Epithelial cell of alveolus of lung (primary cell): ENCODE results near the gene TBC1D7. TPM values are rescaled to one million over a fixed set of nuclear protein-coding genes. Genes with fewer than 3 reads are reported as not detected.

Source experiments
- total RNA-seq: library from RNA; depleted of rRNA; stranded (reverse); fragments of >200 nt; gene quantifications from 2 replicates; pipeline ENCODE4 v1.2.1, GENCODE V29; 2015

Gene TBC1D7
- total RNA-seq = 19.7 and 22.9 TPM in 2 replicates

DNA sequence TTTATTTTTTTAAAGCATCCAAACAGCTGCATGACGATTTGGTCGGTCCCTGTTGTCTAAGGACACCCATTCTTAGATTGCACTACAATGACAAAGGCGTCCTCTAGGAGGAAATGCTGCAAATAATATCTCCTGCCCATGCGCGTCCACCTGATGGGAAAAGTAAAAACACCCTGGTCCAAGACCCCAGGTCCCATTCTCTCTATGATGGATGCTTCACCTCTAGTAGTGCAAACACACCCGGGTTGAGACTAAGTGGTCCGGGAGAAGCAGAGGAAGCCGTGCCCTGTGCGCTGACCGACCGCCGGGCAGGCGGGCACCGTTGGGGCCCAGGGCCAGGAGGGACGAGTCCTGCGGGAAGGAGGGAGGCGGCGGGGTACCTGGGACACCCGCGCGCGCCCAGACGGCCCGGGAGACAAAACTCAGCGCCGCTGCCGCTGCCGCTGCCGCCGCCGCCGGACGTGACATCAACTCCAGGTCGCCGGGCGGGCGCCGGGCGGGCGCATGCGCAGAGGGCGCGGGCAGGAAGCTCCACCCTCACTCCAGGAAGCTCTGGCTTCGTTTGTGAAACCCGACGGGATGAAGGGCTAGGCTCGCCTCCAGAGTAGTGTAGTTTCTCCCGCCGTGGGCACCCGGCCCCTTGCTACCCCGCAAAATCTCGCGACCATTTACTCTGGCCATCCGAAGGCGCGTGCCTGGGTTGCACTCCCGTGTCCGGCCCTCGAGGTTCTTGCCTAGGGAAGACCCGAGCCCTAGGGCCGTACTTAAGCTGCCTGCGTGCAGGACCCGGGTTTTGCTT is at the start of gene TBC1D7:
TSS of gene TBC1D7 (minus strand) at position 462 of the 799 bp plus-strand sequence. CDS start 1,639 bp downstream, outside the sequence.

Other genes starting within 250 kb of the TBC1D7 start
- 2.6 and 2.8 TPM in 2 replicates for gene GFOD1, start 159.1 kb upstream of the TBC1D7 start, total RNA-seq
- gene SIRT5, start 246.1 kb upstream of the TBC1D7 start, total RNA-seq = 7.8 and 9.9 TPM in 2 replicates